ENCODE measurements around the gene STX2.

The STX2 gene

GRCh38 chr12:130835436-130835835 lies 3.6 kb downstream of the STX2 start:
- in situ Hi-C loops (cut with MboI; ENCODE audit: low pct_unique_long_range_greater_than_20kb, low sequenced_read_pairs), result no loop called here
- no peak for DNase-seq

DNA sequence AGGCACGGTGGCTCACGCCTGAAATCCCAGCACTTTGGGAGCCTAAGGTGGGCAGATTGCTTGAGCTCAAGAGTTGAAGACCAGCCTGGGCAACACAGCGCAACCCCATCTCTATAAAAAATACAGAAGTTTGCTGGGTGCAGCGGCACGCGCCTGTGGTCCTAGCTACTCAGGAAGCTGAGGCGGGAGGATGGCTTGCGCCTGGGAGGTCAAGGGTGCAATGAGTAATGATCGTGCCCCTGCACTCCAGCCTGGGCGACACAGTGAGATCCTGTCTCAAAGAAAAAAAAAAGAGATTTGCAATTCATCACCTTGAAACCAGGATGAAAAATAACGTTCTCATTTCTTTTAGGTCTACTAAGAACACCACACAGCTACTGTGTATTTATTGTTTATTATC lies 4.0 kb downstream of the STX2 start:
- in situ Hi-C loops (cut with MboI; ENCODE audit: low pct_unique_long_range_greater_than_20kb, low sequenced_read_pairs), result no loop called here

GRCh38 chr12:130832561-130833209 lies 6.4 kb downstream of the STX2 start:
- in situ Hi-C loops (cut with MboI; ENCODE audit: low pct_unique_long_range_greater_than_20kb, low sequenced_read_pairs), result no loop called here
- DNase-seq, result peak; percentile 26

More for the DNA sequence above, 4.0 kb downstream of the STX2 start:
- peak; percentile 46 for DNase-seq

- in situ Hi-C loops (cut with MboI; ENCODE audit: low pct_unique_long_range_greater_than_20kb, low sequenced_read_pairs), result no loop called here
- DNase-seq, result no peak
Measured at GRCh38 chr12:130831876-130832405, 7.1 kb downstream of the STX2 start.

- DNase-seq, result no peak
- in situ Hi-C loops (cut with MboI; ENCODE audit: low pct_unique_long_range_greater_than_20kb, low sequenced_read_pairs), result no loop called here
Measured at GRCh38 chr12:130831246-130831645, 7.8 kb downstream of the STX2 start.

- in situ Hi-C loops (cut with MboI; ENCODE audit: low pct_unique_long_range_greater_than_20kb, low sequenced_read_pairs), result no loop called here
- no peak for DNase-seq
Measured at GRCh38 chr12:130830246-130830551, 8.9 kb downstream of the STX2 start.

- no peak for DNase-seq
- in situ Hi-C loops (cut with MboI; ENCODE audit: low pct_unique_long_range_greater_than_20kb, low sequenced_read_pairs), result no loop called here
Measured at GRCh38 chr12:130829391-130830245, 9.4 kb downstream of the STX2 start.

DNA sequence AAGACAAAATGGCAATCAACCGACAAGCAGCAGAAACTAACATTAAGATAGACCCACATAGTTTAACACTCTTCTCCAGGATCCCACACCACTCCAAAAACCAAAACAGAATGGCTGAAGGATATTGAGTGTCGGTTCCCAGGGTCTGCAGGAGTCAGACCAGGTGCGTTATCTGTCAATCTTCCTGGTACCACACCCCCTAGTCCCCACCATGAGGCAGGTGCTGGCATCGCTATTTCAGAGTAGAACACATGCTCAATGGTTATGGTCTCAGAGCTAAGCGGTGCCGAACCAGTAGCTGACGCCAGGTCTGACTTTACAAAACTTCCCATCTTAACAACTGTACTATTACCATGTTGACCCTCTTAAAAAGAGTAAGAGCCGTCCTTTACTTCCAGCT lies 10.2 kb downstream of the STX2 start:
- no peak for DNase-seq
- in situ Hi-C loops (cut with MboI; ENCODE audit: low pct_unique_long_range_greater_than_20kb, low sequenced_read_pairs), result no loop called here

DNA sequence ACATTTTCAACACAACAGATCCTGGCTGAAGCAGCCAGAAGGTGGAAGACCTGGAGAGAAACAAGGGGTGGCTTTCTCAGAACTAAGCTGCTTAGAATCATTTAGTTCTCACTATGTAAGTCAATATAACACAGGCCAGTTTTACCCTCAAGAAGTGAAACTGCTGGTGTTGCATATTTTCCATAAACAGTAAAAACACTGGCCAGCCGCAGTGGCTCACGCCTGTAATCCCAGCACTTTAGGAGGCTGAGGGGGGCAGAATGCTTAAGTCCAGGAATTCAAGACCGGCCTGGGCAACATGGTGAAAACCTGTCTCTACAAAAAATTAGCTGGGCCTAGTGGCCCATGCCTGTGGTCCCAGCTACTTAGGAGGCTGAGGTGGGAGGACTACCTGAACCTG lies 11.6 kb downstream of the STX2 start:
- in situ Hi-C loops (cut with MboI; ENCODE audit: low pct_unique_long_range_greater_than_20kb, low sequenced_read_pairs), result no loop called here
- DNase-seq, result no peak

DNA sequence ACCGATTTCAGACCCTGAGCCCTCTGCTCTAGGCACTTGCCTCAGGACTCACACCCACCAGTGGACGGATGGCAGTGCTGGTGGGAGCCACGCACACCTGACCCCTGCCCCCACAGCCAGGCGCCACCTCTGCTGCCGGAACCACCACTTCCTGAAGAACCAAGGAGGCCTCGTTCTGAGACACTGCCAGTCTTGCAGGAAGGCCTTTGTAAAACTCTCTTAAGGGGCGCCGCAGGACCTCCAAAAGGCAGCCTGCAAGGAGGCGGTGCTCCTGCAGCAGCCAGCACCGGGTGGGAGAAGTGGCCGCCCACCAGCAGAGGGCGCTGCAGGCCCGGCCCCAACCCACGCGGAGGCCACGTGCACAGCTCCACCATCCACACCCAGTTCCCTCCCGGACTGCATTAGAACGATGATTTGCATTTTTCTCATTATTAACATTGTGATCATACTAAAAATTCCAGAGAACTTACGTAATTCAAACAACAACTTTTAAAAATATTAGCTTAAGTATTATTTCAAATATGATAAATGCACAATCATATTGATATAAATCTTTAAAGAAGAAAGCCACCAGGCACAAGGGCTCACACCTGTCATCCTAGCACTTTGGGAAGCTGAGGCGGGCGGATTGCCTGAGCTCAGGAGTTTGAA lies 12.8 kb downstream of the STX2 start:
- in situ Hi-C loops (cut with MboI; ENCODE audit: low pct_unique_long_range_greater_than_20kb, low sequenced_read_pairs), result no loop called here
- peak; percentile 52 for DNase-seq

DNA sequence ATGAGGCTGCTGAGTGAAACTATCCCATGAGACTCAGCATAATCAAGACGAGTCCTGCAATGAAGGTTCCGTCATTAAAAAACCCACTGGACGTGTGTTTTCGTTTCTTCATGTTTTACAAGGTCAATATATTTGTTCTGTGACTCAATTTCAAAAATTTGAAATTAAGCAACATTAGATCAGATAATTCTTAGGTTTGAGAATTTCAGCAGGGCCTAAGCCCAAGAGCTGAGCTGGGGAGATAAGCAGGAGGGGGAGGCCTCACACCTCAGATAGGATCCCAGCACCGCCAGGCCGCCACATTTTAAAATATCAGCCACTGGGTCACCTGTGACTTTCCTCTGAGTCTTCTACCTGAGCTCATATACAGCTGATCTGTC lies 13.3 kb downstream of the STX2 start:
- in situ Hi-C loops (cut with MboI; ENCODE audit: low pct_unique_long_range_greater_than_20kb, low sequenced_read_pairs), result no loop called here
- DNase-seq, result no peak

GRCh38 chr12:130819681-130820080 lies 19.4 kb downstream of the STX2 start:
- in situ Hi-C loops (cut with MboI; ENCODE audit: low pct_unique_long_range_greater_than_20kb, low sequenced_read_pairs), result no loop called here
- DNase-seq, result no peak

DNA sequence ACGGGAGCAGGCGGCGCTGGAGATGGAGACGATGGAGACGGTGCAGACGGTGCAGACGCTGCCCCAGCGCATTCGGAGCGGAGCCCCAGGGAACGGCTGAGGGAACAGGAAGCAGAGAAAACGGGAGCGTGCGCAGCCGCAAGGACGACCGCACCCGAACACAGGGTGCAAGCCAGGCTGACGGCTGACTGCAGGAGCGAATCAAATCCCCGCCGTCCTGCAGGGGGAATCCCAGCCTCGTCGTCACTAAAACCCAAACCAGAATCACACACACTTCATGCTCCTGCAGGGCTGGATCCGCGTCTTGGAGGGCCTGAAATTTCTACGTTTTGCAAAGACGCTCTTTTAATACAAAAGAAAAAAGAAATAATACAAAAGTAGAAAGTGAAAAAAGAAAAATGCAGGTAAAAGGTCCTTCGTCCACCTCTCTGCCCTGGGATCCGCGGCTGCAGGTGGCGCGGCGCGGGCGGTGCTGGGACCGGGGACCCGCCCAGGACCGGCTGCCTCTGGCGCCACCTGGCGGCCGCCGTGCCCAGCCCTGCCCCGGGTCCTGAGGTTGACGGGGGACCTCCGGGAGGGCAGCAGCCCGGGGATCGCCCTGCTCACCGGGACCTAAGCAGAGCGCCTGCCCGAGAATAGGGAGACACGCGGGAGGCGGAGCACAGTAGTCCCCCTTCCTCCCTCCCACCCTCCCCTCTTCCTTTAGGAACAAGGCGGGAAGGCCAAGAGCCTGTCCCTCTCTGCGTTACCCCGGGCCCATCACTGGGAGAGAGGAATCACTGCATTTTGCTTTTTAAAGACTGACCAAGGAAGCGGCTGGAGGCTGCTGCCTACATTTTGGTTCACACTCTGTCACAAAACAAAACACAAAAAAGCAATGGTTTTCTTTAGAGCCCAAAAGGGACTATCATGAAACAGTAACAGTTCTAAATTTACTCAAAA lies 20.1 kb downstream of the STX2 start:
- no peak for DNase-seq
- in situ Hi-C loops (cut with MboI; ENCODE audit: low pct_unique_long_range_greater_than_20kb, low sequenced_read_pairs), result no loop called here

DNA sequence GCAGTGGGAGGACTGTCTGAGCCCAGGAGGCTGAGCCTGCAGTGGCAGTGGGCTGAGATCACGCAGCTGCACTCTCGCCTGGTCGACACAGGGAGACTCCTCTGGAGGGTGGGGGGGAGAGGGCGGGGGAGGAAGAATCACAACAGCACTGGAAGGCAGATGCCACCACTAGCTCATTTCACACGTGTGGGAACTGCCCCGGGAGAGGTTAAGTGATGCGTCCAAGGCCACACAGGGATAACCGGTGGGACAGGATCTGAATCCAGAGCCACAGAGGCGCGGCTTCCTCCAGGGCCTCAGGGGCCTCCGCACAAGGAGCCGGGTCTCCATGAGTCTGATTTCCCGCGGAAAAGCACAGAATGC lies 20.8 kb downstream of the STX2 start:
- no peak for DNase-seq

GRCh38 chr12:130817804-130818203 lies 21.2 kb downstream of the STX2 start:
- DNase-seq, result no peak
- in situ Hi-C loops (cut with MboI; ENCODE audit: low pct_unique_long_range_greater_than_20kb, low sequenced_read_pairs), result no loop called here

More for the DNA sequence above, 20.8 kb downstream of the STX2 start:
- in situ Hi-C loops (cut with MboI; ENCODE audit: low pct_unique_long_range_greater_than_20kb, low sequenced_read_pairs), result no loop called here

GRCh38 chr12:130816097-130816496 lies 23.0 kb downstream of the STX2 start:
- DNase-seq, result no peak
- in situ Hi-C loops (cut with MboI; ENCODE audit: low pct_unique_long_range_greater_than_20kb, low sequenced_read_pairs), result no loop called here

DNA sequence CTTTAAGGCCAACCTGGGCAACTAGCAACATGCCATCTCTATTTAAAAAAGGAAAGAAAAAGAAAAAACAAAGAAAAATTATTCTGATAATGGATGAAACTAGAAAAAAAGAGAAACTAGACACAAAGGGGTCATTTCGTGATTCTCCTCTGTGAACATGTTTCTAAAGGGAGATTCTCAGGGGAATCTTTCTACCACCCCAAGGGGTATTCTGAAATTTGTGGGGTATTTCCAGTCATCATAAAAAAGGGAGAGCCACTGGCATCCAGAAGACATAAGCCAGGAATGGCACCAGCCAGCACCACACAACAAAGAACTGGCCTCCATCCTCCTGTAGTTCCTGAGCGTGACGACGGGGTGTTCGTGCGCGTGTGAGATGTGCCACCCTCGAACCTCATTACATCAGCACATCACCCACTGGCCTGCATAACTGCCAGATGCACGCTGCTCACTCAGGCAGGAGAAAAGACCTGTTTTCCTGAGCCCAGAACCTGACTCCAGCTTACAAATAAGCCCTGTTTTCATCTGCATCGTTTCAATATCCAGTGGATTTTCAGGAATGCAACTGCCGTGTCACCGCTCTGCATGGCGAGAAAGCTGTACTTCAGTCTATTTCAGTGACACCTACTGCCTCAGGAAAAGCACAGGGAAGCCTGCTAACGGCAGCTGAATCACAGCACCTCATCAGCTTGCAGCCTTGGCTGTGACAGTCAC lies 23.9 kb downstream of the STX2 start:
- DNase-seq, result no peak
- in situ Hi-C loops (cut with MboI; ENCODE audit: low pct_unique_long_range_greater_than_20kb, low sequenced_read_pairs), result no loop called here

GRCh38 chr12:130813949-130814348 lies 25.1 kb downstream of the STX2 start:
- in situ Hi-C loops (cut with MboI; ENCODE audit: low pct_unique_long_range_greater_than_20kb, low sequenced_read_pairs), result no loop called here
- no peak for DNase-seq

DNA sequence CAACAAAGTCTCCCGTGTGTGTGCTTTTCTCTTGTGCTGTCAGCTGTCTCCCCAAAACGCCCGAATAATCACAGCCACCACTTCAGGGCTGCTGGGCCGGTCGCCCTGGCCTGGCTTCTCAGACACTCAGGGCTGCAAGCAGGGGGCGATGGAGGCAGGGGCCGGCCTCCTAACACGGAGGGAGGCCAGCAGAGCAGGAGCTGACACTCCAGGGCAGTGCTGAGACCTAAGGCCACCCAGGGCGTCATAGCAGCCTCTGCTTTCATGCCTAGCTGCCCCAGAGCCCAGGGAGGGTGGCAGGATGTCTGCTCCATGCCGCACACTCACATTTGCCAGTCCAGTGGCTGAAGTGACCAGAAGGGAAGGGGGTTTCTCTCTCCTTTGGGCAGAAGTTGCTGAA lies 25.6 kb downstream of the STX2 start:
- no peak for DNase-seq
- in situ Hi-C loops (cut with MboI; ENCODE audit: low pct_unique_long_range_greater_than_20kb, low sequenced_read_pairs), result no loop called here

Measured in KBM-7 (cell line).